ENCODE results near the gene TRANK1.

TRANK1 gene

DNA sequence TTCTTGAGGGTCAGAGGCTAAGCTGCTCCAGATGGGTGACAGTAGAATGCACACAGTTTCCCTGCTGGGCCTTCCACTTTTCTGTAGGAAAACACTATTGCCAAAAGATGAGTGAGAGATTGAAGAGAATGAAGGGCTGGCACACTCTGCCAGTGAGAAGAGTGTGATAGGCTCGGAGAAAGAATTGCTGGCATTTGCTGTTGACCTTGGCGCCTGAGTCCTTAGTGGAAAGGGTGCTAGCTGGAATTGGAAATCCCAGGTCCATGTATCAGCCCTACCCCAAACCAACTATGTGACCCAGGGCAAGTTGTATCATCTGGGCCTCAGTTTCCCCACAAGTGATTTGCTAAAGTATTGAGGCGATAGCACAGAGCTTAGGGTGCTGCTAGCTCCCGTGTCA is 120.4 kb downstream of the TRANK1 start:
- H3K4me3 ChIP-seq (replicated peaks; ENCODE audit: insufficient read depth, low read length), result no peak overlapping the region
- DNase-seq (ENCODE audit: low read depth in 1 of 2, low spot score in 1 of 2), result no peak
- no peak overlapping the region for H3K27ac ChIP-seq (replicated peaks)
- H3K27me3 ChIP-seq (ENCODE audit: insufficient read depth, poor library complexity, severe bottlenecking), result no peaks in the 10 kb centered on the region
- TF ChIP-seq, protein P1, sequence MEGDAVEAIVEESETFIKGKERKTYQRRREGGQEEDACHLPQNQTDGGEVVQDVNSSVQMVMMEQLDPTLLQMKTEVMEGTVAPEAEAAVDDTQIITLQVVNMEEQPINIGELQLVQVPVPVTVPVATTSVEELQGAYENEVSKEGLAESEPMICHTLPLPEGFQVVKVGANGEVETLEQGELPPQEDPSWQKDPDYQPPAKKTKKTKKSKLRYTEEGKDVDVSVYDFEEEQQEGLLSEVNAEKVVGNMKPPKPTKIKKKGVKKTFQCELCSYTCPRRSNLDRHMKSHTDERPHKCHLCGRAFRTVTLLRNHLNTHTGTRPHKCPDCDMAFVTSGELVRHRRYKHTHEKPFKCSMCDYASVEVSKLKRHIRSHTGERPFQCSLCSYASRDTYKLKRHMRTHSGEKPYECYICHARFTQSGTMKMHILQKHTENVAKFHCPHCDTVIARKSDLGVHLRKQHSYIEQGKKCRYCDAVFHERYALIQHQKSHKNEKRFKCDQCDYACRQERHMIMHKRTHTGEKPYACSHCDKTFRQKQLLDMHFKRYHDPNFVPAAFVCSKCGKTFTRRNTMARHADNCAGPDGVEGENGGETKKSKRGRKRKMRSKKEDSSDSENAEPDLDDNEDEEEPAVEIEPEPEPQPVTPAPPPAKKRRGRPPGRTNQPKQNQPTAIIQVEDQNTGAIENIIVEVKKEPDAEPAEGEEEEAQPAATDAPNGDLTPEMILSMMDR (IDR thresholded peaks at IDR 0.05; ENCODE audit: insufficient read depth, low read length), result no peak
- no peak for TF ChIP-seq POLR2AphosphoS5 (IDR thresholded peaks at IDR 0.05; ENCODE audit: low read depth)
- TF ChIP-seq, protein P2, sequence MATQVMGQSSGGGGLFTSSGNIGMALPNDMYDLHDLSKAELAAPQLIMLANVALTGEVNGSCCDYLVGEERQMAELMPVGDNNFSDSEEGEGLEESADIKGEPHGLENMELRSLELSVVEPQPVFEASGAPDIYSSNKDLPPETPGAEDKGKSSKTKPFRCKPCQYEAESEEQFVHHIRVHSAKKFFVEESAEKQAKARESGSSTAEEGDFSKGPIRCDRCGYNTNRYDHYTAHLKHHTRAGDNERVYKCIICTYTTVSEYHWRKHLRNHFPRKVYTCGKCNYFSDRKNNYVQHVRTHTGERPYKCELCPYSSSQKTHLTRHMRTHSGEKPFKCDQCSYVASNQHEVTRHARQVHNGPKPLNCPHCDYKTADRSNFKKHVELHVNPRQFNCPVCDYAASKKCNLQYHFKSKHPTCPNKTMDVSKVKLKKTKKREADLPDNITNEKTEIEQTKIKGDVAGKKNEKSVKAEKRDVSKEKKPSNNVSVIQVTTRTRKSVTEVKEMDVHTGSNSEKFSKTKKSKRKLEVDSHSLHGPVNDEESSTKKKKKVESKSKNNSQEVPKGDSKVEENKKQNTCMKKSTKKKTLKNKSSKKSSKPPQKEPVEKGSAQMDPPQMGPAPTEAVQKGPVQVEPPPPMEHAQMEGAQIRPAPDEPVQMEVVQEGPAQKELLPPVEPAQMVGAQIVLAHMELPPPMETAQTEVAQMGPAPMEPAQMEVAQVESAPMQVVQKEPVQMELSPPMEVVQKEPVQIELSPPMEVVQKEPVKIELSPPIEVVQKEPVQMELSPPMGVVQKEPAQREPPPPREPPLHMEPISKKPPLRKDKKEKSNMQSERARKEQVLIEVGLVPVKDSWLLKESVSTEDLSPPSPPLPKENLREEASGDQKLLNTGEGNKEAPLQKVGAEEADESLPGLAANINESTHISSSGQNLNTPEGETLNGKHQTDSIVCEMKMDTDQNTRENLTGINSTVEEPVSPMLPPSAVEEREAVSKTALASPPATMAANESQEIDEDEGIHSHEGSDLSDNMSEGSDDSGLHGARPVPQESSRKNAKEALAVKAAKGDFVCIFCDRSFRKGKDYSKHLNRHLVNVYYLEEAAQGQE (IDR thresholded peaks at IDR 0.05; ENCODE audit: insufficient replicate concordance, low read depth), result no peak

DNA sequence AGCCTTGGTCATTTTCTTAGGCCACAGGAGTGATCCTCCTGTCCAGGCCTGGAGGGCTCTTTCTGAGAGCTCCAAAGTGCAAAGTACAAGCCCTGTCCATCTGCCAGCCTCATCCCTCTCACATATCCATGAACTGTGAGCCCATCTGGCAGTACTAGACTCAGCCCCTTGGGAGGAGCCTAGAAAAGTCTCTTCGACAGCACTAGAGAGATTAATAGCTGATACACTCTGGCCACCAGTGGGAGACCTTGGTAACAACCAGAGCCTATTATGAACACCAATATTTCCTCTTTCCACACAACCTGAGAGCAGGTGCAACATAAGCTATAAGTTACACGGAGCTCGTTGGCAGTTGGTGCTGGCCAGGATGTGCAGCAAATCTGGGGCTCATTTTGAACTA is 121.0 kb downstream of the TRANK1 start:
- Histone ChIP-seq H3K27ac (replicated peaks) (no peak overlapping the region), H3K4me3 (replicated peaks; ENCODE audit: insufficient read depth, low read length) (no peak overlapping the region), H3K27me3 (ENCODE audit: insufficient read depth, poor library complexity, severe bottlenecking) (no peaks in the 10 kb centered on the region)
- TF ChIP-seq, protein P1 (IDR thresholded peaks at IDR 0.05; ENCODE audit: insufficient read depth, low read length), result no peak
- TF ChIP-seq POLR2AphosphoS5 (IDR thresholded peaks at IDR 0.05; ENCODE audit: low read depth) (no peak), SPI1 (IDR thresholded peaks at IDR 0.05; ENCODE audit: borderline replicate concordance, low read depth) (no peak), GABPA (IDR thresholded peaks at IDR 0.05; ENCODE audit: low read depth) (no peak)
- TF ChIP-seq, protein P2 (IDR thresholded peaks at IDR 0.05; ENCODE audit: insufficient replicate concordance, low read depth), result no peak
- no peak for DNase-seq (ENCODE audit: low read depth in 1 of 2, low spot score in 1 of 2)

DNA sequence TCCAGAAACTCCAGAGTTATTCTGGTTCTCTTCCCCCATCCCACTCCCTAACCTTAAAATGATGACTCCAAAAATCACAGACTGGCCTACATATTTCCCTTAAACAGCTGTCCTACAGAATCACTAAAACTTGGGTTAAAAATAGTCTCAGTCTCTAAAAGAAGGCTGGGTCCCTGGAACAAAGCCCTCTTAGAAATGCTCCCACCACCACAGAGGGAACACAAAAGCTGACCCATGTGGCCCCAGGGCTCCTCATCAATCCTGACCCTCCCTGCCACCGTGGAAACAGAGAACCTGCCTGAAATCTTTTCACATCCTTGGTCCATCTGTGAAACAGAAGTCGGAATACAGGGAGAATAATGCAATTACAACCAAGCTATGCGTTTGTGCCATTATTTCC is 124.8 kb downstream of the TRANK1 start:
- no peak for TF ChIP-seq GABPA (IDR thresholded peaks at IDR 0.05; ENCODE audit: low read depth)
- no peak for TF ChIP-seq POLR2AphosphoS5 (IDR thresholded peaks at IDR 0.05; ENCODE audit: low read depth)
- no peak for TF ChIP-seq SPI1 (IDR thresholded peaks at IDR 0.05; ENCODE audit: borderline replicate concordance, low read depth)
- TF ChIP-seq, protein P2 (IDR thresholded peaks at IDR 0.05; ENCODE audit: insufficient replicate concordance, low read depth), result no peak
- TF ChIP-seq, protein P1 (IDR thresholded peaks at IDR 0.05; ENCODE audit: insufficient read depth, low read length), result no peak
- H3K27ac ChIP-seq (replicated peaks), result no peak overlapping the region
- DNase-seq (ENCODE audit: low read depth in 1 of 2, low spot score in 1 of 2), result no peak
- no peaks in the 10 kb centered on the region for H3K27me3 ChIP-seq (ENCODE audit: insufficient read depth, poor library complexity, severe bottlenecking)
- no peak overlapping the region for H3K4me3 ChIP-seq (replicated peaks; ENCODE audit: insufficient read depth, low read length)
